ENCODE results near the gene SDR42E2. TPM values are rescaled to one million over a fixed set of nuclear protein-coding genes. Genes with fewer than 3 reads are reported as not detected.
A peak's percentile ranks its signal among the peaks of the same experiment; 100 is the strongest.
"Not testable (repeated sequence)": the region's sequence is repeated elsewhere in the genome, so short reads cannot be mapped to it uniquely, and the experiment has no call there.

The SDR42E2 gene
- total RNA-seq, 2 donors from 2014 or later = 1.5 to 2.3 TPM

DNA sequence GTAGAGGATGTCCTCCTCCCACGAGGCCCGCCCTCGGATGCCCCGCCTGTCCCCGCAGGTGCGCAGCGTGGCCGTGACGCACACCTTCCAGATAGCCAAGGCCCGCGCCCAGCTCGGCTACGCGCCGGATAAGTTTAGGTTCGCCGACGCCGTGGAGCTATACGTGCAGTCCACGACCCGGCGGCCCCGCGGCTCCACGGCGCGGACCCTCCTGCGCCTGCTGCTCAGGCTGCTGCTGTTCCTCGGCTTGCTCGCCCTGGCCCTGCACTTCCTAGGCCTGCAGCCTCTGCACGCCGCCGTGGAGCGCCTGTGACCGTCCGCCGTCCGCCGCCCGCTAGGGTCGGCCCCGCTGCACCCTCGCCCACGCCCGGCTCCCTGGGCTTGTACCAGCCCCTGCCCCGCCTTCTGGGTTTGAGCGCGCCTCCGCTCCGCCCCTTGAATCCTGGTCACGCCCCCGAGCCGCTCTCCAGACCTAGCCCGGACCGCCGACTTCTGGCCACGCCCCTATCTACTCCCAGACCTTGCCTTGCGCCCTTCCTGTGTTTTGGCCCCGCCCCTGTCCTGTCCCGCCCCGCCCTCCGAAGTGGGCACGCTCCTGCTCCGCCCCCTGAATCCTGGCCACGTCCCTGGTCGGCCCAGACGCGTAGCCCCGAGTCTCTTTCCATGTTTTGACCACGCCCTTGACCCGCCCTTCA is 27.9 kb downstream of the SDR42E2 start:
- no peaks in the 10 kb centered on the region for H3K36me3 Mint-ChIP-seq (ENCODE audit: low read depth)
- H3K4me3 Mint-ChIP-seq = peak overlapping the region; percentile 91
- no peaks in the 10 kb centered on the region for H3K27me3 Mint-ChIP-seq
- peak overlapping the region; percentile 97 for H3K27ac Mint-ChIP-seq
- DNase-seq (peak; percentile 89 to 93 (median 91)), ATAC-seq (peak; percentile 56)
- H3K9me3 ChIP-seq (ENCODE audit: control insufficient read depth, low read length, poor library complexity, severe bottlenecking) = no peaks in the 10 kb centered on the region
- peaks cover 50% of the 10 kb centered on the region for H3K4me1 Mint-ChIP-seq

DNA sequence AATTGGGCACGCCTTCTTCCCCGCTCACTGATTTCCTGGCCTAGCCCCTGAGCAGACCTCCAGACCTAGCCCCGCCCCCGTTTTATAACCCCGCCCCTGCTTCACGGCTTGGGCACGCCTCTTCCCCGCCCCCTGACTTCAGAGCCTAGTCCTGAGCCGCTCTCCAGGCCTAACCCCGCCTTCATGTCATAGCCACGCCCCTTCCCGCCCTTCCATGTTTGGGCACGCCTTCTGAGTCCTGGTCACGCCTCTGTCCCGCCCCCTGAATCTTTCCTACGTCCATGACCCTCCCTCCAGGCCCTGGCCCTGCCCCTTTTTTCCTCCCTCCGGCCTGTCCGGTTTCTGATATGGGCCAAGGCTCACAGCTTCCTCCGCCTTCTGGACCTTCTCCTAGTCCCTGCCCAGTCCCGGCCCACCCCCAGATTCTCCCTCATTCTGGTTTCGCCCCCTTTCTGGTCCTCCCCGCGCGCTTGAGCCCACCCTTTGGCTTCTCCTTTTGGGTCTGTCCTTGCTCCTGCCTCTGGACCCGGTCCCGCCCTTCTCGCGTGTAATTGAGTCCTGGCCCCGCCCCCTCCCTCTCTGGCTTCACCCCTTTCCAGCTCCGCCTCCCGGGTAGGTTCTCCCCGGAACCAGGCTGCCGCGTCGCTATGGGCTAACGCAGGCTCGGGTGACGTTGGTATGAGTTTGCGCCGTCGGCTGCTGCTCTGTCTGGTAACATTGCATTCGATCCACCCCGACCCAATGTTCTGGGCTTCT is 28.6 kb downstream of the SDR42E2 start:
- Mint-ChIP-seq H3K4me3 (peak overlapping the region; percentile 91), H3K27me3 (no peaks in the 10 kb centered on the region), H3K27ac (peak overlapping the region; percentile 97), H3K36me3 (ENCODE audit: low read depth) (peaks cover 4% of the 10 kb centered on the region), H3K4me1 (peaks cover 55% of the 10 kb centered on the region)
- DNase-seq = peak; percentile 98 to 100 (median 99)
- H3K9me3 ChIP-seq (ENCODE audit: control insufficient read depth, low read length, poor library complexity, severe bottlenecking) = no peaks in the 10 kb centered on the region
- peak; percentile 63 for ATAC-seq

DNA sequence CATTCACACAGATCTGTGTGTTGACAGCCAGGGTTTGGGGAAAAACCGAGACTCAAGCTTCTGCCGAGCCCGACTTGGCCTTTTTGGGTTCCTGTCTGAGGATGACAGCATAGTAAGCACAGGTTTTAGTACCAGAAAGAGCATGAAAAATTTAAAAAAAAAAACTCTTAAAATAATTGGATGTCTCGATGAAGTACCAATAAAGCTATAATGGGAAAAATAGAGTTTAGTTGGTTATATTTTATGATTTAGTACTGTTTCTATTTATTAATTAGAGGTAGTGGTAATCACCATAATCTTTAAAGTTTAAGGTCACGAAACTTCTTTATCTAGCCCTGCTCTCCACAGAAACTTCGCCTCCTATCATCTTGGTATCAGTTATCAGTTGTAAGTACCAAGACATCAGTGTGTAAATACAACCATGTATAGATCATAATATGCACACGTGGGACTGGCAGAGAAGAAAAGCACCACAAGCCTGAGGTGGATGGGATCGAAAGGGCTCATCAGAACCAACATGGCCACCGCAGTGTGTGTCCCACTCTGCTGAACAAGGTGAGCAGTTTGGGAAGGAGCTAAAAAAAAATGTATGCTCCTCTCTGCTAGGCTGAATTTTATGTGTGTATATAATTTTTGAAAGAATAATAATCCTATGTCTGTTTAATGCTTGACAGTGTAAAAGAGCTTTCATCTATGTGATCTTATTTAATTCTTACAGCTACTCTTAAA is 29.4 kb downstream of the SDR42E2 start:
- DNase-seq (peak in 2 of 3 donors; percentile 17 to 23), ATAC-seq (no peak)
- peak overlapping the region; percentile 97 for H3K27ac Mint-ChIP-seq
- H3K9me3 ChIP-seq (ENCODE audit: control insufficient read depth, low read length, poor library complexity, severe bottlenecking) = no peaks in the 10 kb centered on the region
- H3K4me3 Mint-ChIP-seq = peak overlapping the region; percentile 91
- H3K27me3 Mint-ChIP-seq = no peaks in the 10 kb centered on the region
- H3K36me3 Mint-ChIP-seq (ENCODE audit: low read depth) = peaks cover 4% of the 10 kb centered on the region
- H3K4me1 Mint-ChIP-seq = peaks cover 55% of the 10 kb centered on the region

DNA sequence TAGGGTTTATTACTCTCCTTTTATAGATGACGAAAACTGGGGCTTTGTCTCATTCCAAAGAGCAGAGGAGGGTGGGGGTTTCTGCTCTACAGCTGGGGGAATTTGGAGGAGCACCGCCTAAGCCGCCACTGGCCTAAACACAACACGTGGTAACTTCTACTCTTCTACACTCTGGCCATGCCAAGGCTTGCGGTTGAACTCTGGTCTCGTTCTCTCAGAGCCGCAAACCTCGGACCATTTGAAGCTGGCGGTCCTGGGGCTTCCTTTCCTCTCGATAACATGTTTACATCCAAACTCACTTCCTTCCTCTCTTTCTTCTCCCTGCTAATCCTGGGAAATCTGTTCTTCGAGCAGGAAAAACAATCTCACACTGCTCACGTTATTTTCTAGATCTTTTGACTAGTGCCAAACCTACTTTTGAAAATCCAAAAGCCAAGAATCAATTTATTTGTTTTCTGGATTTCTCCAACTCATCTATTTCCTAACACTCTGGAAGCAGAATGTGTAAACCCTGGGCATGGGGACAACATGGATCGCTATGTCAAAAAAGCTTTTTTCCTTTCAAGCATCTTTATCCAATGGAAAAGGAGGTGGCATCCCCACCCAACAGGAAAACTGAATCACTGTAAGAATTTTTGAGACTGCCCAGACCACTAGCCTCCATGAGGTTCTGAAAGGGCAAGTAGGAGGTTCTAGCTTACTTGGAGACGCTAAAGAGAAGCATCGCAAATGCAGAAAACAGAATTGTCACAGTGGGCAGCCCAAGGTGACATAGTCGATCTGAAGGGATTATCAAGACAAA is 30.2 kb downstream of the SDR42E2 start:
- Mint-ChIP-seq H3K27me3 (no peaks in the 10 kb centered on the region), H3K36me3 (ENCODE audit: low read depth) (peaks cover 4% of the 10 kb centered on the region), H3K4me1 (peaks cover 54% of the 10 kb centered on the region), H3K4me3 (peak overlapping the region; percentile 84), H3K27ac (peak overlapping the region; percentile 97)
- ATAC-seq = peak; percentile 32
- DNase-seq = peak; percentile 67 to 81 (median 74)
- H3K9me3 ChIP-seq (ENCODE audit: control insufficient read depth, low read length, poor library complexity, severe bottlenecking) = no peaks in the 10 kb centered on the region

DNA sequence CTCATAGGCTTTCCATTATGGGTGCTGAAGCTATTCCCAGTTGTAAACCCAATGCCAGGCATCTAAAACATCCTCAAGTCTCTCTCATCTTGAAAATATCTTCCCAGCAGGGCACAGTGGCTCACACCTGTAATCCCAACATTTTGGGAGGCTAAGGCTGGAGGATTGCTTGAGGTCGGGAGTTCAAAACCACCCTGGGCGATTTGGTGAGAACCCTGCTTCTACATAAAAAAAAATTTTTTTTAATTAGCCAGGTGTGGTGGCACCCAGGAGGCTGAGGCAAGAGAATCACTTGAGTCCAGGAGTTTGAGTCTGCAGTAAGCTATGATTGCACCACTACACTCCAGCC is 30.7 kb downstream of the SDR42E2 start:
- Mint-ChIP-seq H3K4me1 (peaks cover 53% of the 10 kb centered on the region), H3K27ac (peak overlapping the region; percentile 97), H3K27me3 (no peaks in the 10 kb centered on the region), H3K4me3 (peak overlapping the region; percentile 84), H3K36me3 (ENCODE audit: low read depth) (peaks cover 4% of the 10 kb centered on the region)
- ATAC-seq (no peak), DNase-seq (no peak)
- no peaks in the 10 kb centered on the region for H3K9me3 ChIP-seq (ENCODE audit: control insufficient read depth, low read length, poor library complexity, severe bottlenecking)

DNA sequence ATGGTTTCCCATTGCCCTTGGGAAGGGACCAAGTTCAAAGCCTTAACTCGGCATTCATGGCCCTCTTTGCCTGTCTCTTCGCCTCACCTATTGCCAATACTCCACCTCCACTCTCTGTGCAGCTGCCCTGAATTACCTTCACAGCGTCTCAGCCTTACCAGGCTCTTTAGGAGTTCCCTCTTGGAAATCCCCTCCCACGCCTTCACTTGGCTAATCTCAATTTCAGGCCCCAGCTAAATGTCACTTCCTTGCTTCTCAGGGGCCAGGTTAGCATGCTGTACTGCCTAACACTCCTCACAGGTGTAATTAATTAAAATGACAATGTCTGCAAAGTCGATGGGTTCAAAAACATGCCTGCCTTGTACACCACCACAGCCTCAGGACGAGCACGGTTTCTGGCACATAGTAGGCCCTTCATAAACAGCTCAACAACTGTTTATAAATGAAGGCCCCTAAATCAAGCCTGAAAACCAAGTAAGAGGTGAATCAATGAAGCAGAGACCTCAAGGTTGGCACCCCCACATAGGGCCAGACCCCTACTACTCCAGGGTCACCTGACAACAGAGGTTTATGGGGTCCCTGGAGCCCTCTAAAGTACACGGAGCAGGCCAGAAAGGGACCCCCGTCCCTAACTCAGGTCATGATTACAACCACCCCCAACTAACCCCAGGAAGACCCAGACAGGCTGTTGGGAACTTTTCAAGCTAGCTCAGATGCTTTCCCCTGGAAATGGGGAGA is 32.6 kb downstream of the SDR42E2 start:
- DNase-seq = peak in 1 of 3 donors; percentile 20
- H3K9me3 ChIP-seq (ENCODE audit: control insufficient read depth, low read length, poor library complexity, severe bottlenecking) = no peaks in the 10 kb centered on the region

DNA sequence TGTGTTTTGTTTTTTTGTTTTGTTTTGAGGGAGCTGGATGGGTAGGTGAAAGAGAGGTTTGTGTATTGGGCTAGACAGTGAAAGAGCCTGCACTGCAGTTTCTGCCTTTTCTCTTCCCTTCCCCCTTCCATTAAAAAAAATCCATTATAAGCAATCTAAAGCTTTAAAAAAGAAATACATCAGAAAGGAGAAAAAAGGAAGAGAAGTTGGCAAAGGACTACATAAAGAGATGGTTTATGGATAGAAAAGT is 33.1 kb downstream of the SDR42E2 start:
- DNase-seq (no peak), ATAC-seq (no peak)
- no peaks in the 10 kb centered on the region for H3K27me3 Mint-ChIP-seq
- H3K9me3 ChIP-seq (ENCODE audit: control insufficient read depth, low read length, poor library complexity, severe bottlenecking) = no peaks in the 10 kb centered on the region
- peak overlapping the region; percentile 87 for H3K4me3 Mint-ChIP-seq
- peaks cover 41% of the 10 kb centered on the region for H3K4me1 Mint-ChIP-seq
- H3K36me3 Mint-ChIP-seq (ENCODE audit: low read depth) = peaks cover 4% of the 10 kb centered on the region
- peak overlapping the region; percentile 97 for H3K27ac Mint-ChIP-seq

More for the DNA sequence above, 32.6 kb downstream of the SDR42E2 start:
- Mint-ChIP-seq H3K27ac (peak overlapping the region; percentile 97), H3K27me3 (no peaks in the 10 kb centered on the region), H3K4me1 (peaks cover 42% of the 10 kb centered on the region), H3K4me3 (peak overlapping the region; percentile 87), H3K36me3 (ENCODE audit: low read depth) (peaks cover 4% of the 10 kb centered on the region)
- no peak for ATAC-seq

DNA sequence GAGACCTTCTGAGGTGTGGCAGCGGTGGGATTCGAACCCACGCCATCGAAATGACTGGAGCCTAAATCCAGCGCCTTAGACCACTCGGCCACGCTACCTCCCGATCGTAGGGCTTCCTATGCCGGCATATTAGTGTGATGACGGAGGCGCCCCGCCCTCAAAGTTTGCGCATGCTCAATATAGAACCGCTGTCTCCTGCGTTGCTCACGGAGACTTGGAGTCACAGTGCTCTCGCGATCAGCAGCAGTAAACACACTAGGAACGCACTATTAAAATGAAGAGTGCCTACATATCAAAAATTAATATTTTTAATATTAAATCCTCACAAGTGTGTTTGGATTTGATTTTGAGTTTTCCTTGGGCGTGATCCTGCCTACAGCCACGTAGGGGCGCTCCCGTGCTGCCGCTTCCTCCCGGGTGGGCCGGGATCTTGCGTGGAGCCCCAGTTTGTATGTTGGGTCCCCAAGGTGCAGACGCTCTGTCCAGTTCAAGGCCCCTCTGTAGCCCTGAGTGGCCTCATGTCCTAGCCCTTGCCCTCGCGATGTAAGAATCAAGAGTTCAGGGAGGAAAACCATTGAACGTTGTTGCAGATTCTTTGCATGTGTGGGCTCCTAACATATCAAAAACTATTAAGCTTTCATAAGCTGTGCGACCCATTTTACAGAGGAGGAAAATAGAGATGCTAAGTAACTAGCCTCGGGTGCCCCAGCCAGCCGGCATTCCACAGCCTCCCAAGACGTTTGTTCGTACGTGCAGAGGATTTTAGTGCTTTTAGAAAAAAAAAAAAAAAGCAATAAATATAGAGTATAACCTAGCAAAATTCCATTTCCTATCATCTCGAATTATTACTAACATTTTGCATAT is 33.6 kb downstream of the SDR42E2 start:
- peak overlapping the region; percentile 97 for H3K27ac Mint-ChIP-seq
- H3K9me3 ChIP-seq (ENCODE audit: control insufficient read depth, low read length, poor library complexity, severe bottlenecking) = no peaks in the 10 kb centered on the region
- no peaks in the 10 kb centered on the region for H3K27me3 Mint-ChIP-seq
- H3K4me1 Mint-ChIP-seq = peaks cover 35% of the 10 kb centered on the region
- H3K36me3 Mint-ChIP-seq (ENCODE audit: low read depth) = peaks cover 4% of the 10 kb centered on the region
- DNase-seq (peak; percentile 70 to 89 (median 84)), ATAC-seq (peak; percentile 6)
- H3K4me3 Mint-ChIP-seq = peak overlapping the region; percentile 87

DNA sequence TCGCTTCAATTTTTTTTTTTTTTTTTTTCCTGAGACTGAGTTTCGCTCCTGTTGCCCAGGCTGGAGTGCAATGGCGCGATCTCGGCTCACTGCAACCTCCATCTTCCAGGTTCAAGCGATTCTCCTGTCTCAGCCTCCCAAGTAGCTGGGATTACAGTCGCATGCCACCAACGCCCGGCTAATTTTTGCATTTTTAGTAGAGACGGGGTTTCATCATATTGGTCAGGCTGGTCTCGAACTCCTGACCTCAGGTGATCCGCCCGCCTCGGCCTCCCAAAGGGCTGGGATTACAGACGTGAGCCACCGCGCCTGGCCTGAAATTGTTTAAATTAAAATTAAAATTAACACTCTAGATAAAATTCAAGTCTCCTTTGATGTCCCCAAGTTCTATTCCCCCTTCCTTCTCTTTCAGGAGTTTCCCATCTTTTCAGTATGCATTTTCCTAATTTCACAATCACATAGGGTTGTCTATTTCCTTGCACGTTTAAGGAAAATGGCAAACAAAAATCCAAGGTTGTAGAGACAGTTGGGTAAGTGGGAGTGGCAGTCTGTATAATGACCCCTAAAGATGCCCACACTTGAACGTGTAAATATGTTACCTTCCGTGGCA is 34.4 kb downstream of the SDR42E2 start:
- not testable (repeated sequence) for H3K27me3 Mint-ChIP-seq; ATAC-seq; H3K36me3 Mint-ChIP-seq (ENCODE audit: low read depth); H3K9me3 ChIP-seq (ENCODE audit: control insufficient read depth, low read length, poor library complexity, severe bottlenecking); DNase-seq
- Mint-ChIP-seq H3K4me3 (peak overlapping the region; percentile 87), H3K27ac (peak overlapping the region; percentile 97), H3K4me1 (peaks cover 32% of the 10 kb centered on the region)

DNA sequence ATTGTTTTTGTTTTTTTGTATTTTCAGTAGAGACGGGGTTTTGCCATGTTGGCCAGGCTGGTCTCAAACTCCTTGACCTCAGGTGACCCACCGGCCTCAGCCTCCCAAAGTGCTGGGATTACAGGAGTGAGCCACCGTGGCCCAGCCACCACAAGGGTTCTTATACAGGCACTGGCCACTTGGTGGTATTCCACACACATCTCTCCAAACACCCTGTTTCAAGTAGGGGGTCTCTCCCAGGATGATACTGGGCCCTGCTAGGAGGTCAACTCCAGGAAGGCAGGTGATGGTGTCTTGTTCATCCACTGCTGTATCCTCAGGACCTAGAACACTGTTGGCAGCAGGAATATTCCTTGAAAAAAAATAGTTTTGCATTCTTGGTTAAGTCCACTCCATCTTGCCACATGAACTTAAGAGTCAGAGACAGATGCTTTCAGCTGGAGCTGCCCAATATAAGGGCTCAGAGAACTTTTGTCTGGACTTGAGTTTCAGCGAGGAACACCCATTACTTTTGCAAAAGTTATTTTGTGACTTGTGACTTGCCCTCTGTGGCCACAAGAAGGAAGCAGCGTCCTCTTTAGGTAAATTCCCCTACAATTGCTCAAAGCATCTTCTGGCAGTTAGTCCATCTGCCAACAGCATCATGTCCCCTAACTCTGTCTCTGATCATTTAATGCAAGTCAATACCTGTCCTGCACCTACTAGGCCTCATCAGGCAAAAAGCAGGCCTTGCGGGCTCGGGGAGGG is 36.4 kb downstream of the SDR42E2 start:
- ATAC-seq = no peak
- Mint-ChIP-seq H3K4me1 (peaks cover 19% of the 10 kb centered on the region), H3K4me3 (no peak overlapping the region), H3K36me3 (ENCODE audit: low read depth) (peaks cover 4% of the 10 kb centered on the region), H3K27me3 (no peaks in the 10 kb centered on the region), H3K27ac (peak overlapping the region; percentile 97)
- no peak for DNase-seq
- H3K9me3 ChIP-seq (ENCODE audit: control insufficient read depth, low read length, poor library complexity, severe bottlenecking) = no peaks in the 10 kb centered on the region

DNA sequence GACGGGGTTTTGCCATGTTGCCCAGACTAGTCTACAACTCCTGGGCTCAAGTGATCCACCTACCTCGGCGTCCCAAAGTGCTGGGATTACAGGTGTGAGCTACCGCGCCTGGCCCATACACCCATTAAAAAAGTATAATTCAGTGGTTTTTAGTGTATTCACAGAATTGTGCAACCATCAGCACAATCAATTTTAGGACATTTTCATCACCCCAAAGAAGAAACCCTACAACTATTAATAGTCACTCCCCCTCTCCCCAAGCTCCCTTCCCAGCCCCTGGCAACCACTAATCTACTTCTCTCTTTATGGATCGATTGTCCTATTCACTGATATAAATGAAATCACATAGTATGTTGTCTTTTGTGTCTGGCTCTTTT is 39.9 kb downstream of the SDR42E2 start:
- Mint-ChIP-seq H3K4me3 (no peak overlapping the region), H3K36me3 (ENCODE audit: low read depth) (no peaks in the 10 kb centered on the region)

More for the DNA sequence above, 39.9 kb downstream of the SDR42E2 start:
- H3K9me3 ChIP-seq (ENCODE audit: control insufficient read depth, low read length, poor library complexity, severe bottlenecking) = no peaks in the 10 kb centered on the region
- ATAC-seq (no peak), DNase-seq (no peak)
- Mint-ChIP-seq H3K27ac (peak overlapping the region; percentile 39), H3K4me1 (peaks cover 16% of the 10 kb centered on the region), H3K27me3 (no peaks in the 10 kb centered on the region)
